ENCODE results near the gene SCT.

SCT gene

GRCh38 chr11:643849-644738, 17.1 kb upstream of the SCT start:
- FAIRE-seq = no peak

GRCh38 chr11:643366-643765, 16.4 kb upstream of the SCT start:
- FAIRE-seq = no peak

- no peak for FAIRE-seq
These were observed 14.9 kb upstream of the SCT start for GRCh38 chr11:641806-642370.

- no peak for FAIRE-seq
These were observed 13.2 kb upstream of the SCT start for GRCh38 chr11:640021-640706.

GRCh38 chr11:639332-639955, 12.5 kb upstream of the SCT start:
- no peak for FAIRE-seq

GRCh38 chr11:638631-639331, 11.8 kb upstream of the SCT start:
- no peak for FAIRE-seq

- FAIRE-seq = no peak
These were observed 10.9 kb upstream of the SCT start for GRCh38 chr11:637593-638521.

- FAIRE-seq = no peak
These were observed 10.3 kb upstream of the SCT start for GRCh38 chr11:637333-637592.

- FAIRE-seq = no peak
These were observed 9.7 kb upstream of the SCT start, which contains the start of gene DRD4 for GRCh38 chr11:636511-637332. DRD4 (plus strand) TSS chr11:637269; CDS start chr11:637305, 36 bp downstream.

- no peak for FAIRE-seq
These were observed 9.0 kb upstream of the SCT start for GRCh38 chr11:635945-636510.

- FAIRE-seq = no peak
These were observed 3.9 kb upstream of the SCT start for GRCh38 chr11:630871-631270.

- FAIRE-seq = no peak
These were observed 2.2 kb upstream of the SCT start for GRCh38 chr11:629237-629583.

- no peak for FAIRE-seq
These were observed 1.1 kb upstream of the SCT start for GRCh38 chr11:628056-628455.

- FAIRE-seq = no peak
These were observed 261 bp upstream of the SCT start for GRCh38 chr11:627308-627576.

- FAIRE-seq = no peak
These were observed 1.2 kb downstream of the SCT start for GRCh38 chr11:625636-626268.

- no peak for FAIRE-seq
These were observed 2.0 kb downstream of the SCT start, which contains the start of gene CDHR5 for GRCh38 chr11:624705-625635. CDHR5 (minus strand) TSS chr11:624955; CDS start chr11:624902, 53 bp downstream.

- no peak for FAIRE-seq
These were observed 2.8 kb downstream of the SCT start for GRCh38 chr11:623999-624704.

GRCh38 chr11:623349-623869, 3.6 kb downstream of the SCT start:
- FAIRE-seq = no peak

Measured in endometrium (tissue), 2 donors.